ENCODE data around the gene KSR2. TPM values are rescaled to one million over a fixed set of nuclear protein-coding genes. Genes with fewer than 3 reads are reported as not detected.

KSR2 gene
- total and polyA plus RNA-seq, 4 experiments from 2014 or later: 0.03 to 0.09 (median 0.06) TPM; not detected in 1

DNA sequence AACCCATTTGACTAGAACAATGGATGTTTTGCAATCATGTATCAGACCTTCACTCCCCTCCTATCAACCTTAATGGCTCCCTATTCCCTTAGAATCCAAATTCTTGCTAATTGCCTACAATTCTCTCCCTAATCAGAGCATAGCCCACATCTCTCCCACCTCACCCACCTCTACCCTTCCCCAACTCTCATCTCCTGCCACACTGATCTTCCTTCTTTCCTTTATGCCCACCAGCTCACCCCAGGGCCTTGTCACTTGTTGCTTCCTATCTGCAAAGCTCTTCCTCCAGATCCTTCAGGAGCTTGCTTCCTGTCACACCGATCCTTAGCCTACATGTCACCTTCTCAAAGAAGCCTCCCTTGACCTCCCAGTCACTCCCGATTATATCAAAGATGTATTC is 177.8 kb downstream of the KSR2 start:
- CTCF ChIA-PET (ENCODE audit: partially characterized antibody): no interaction called here

DNA sequence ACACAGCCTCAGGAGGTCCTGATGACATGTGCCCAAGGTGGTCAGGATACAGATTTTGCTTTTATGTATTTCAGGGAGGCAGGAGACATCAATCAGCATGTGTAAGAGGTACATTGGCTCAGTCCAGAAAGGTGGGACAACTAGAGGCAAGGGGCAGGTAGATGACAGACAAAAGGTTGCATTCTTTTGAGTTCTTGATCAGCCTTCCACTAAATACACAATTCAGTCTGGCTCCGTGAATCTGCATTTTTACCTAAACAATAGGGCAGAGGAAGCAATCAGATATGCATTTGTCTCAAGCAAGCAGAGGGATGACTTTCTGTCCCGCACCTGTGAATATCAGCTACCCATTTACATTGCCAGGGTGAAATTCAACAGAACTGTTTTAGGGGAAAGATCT is 178.6 kb downstream of the KSR2 start:
- Histone ChIP-seq H3K27me3 (ENCODE audit: insufficient read depth, low read length) (no peaks in the 10 kb centered on the region), H3K4me1 (ENCODE audit: insufficient read depth, low read length) (no peaks in the 10 kb centered on the region), H3K36me3 (ENCODE audit: insufficient read depth, low read length) (no peaks in the 10 kb centered on the region), H3K27ac (ENCODE audit: low read depth, low read length) (no peak overlapping the region), H3K9me3 (ENCODE audit: control insufficient read depth in 1 of 2, low read length in 2 of 2) (no peaks in the 10 kb centered on the region), H3K4me3 (ENCODE audit: low read length in 2 of 2) (no peak overlapping the region)
- ChIA-PET CTCF (ENCODE audit: partially characterized antibody) (no interaction called here), POLR2A (ENCODE audit: partially characterized antibody) (no interaction called here)
- Mint-ChIP-seq H3K9me3 (peaks cover 0 to 6% (median 2%) of the 10 kb centered on the region in 8 donors), H3K27ac (no peak overlapping the region), H3K4me3 (no peak overlapping the region), H3K36me3 (no peaks in the 10 kb centered on the region), H3K27me3 (peaks cover 0 to 4% of the 10 kb centered on the region in 2 donors), H3K4me1 (no peaks in the 10 kb centered on the region)
- intact Hi-C loops (cut with micrococcal nuclease): no loop called here
- DNase-seq: no peak

More for the DNA sequence above, 177.8 kb downstream of the KSR2 start:
- Histone ChIP-seq H3K27me3 (ENCODE audit: insufficient read depth, low read length) (no peaks in the 10 kb centered on the region), H3K4me1 (ENCODE audit: insufficient read depth, low read length) (no peaks in the 10 kb centered on the region), H3K27ac (ENCODE audit: low read depth, low read length) (no peak overlapping the region), H3K4me3 (ENCODE audit: low read length in 2 of 2) (no peak overlapping the region), H3K9me3 (ENCODE audit: control insufficient read depth in 1 of 2, low read length in 2 of 2) (no peaks in the 10 kb centered on the region), H3K36me3 (ENCODE audit: insufficient read depth, low read length) (no peaks in the 10 kb centered on the region)
- no peak overlapping the region for H3K4me3 Mint-ChIP-seq
- DNase-seq: no peak
- peaks cover 0 to 3% (median 0%) of the 10 kb centered on the region in 8 donors for H3K9me3 Mint-ChIP-seq
- no peak overlapping the region for H3K27ac Mint-ChIP-seq
- POLR2A ChIA-PET (ENCODE audit: partially characterized antibody): no interaction called here
- intact Hi-C loops (cut with micrococcal nuclease): no loop called here
- H3K36me3 Mint-ChIP-seq: no peaks in the 10 kb centered on the region
- no peaks in the 10 kb centered on the region for H3K4me1 Mint-ChIP-seq
- H3K27me3 Mint-ChIP-seq: peaks cover 0 to 4% of the 10 kb centered on the region in 2 donors

DNA sequence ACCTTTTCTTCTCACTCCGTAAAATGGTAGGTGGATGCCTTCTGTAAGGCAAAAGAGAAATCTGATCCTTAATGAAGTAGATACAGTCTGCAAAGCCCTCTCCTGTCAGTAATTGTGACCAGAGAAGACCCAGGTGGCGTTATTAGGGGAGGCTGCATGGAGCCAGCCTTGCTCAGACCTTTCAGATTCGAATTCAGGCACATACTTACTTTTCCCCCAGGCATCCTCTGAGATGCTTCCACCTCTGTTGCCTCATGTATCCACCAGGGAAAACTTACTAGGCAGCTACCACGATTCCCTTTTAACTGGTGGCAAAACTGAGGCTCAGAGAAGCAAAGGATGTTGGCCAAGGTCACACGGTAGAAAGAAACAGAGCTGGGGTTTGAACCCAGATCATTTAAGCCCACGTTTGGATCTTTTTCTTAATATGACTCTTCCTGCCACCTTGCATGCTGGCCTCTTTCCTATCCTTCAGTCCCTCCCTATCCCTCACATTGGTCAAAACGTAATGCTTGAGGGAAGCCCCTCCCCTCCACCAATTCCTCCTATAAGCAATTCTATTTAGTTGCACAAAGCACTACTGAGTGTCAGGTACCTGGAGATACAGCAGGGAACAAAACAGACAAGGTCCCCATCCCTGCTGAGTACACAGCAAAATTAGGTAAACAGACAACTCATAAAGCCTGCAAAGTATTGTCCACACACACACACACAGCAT is 179.4 kb downstream of the KSR2 start:
- no peak overlapping the region for H3K27ac Mint-ChIP-seq
- no peak for DNase-seq
- Histone ChIP-seq H3K9me3 (ENCODE audit: control insufficient read depth in 1 of 2, low read length in 2 of 2) (no peaks in the 10 kb centered on the region), H3K4me1 (ENCODE audit: insufficient read depth, low read length) (no peaks in the 10 kb centered on the region), H3K27ac (ENCODE audit: low read depth, low read length) (no peak overlapping the region), H3K36me3 (ENCODE audit: insufficient read depth, low read length) (no peaks in the 10 kb centered on the region), H3K27me3 (ENCODE audit: insufficient read depth, low read length) (no peaks in the 10 kb centered on the region), H3K4me3 (ENCODE audit: low read length in 2 of 2) (no peak overlapping the region)
- peaks cover 0 to 4% of the 10 kb centered on the region in 2 donors for H3K27me3 Mint-ChIP-seq
- intact Hi-C loops (cut with micrococcal nuclease): no loop called here
- H3K36me3 Mint-ChIP-seq: no peaks in the 10 kb centered on the region
- H3K4me3 Mint-ChIP-seq: no peak overlapping the region
- ChIA-PET POLR2A (ENCODE audit: partially characterized antibody) (no interaction called here), CTCF (ENCODE audit: partially characterized antibody) (no interaction called here)
- peaks cover 0 to 11% (median 2%) of the 10 kb centered on the region in 8 donors for H3K9me3 Mint-ChIP-seq
- no peaks in the 10 kb centered on the region for H3K4me1 Mint-ChIP-seq

DNA sequence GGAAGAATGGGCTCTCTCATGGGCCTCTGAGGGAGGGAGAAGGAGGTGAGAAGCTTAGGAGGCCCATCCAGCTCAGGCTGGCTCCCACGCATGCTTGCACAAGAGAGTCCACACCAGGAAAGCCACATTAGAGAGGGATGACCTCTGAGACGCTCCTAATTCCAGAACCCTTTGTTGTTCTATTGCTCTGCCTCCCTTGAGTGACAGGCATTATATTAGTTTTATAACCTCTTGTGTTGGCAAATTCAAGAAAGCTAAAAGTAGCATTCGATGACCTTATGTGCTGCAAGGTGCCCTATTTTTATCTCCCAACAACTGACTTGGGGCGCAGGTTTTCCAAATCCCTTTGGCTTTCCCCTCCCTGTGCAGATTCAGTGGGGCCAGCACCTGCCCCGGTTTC is 190.1 kb downstream of the KSR2 start:
- no peak overlapping the region for H3K4me3 Mint-ChIP-seq
- intact Hi-C loops (cut with micrococcal nuclease): no loop called here
- H3K4me1 Mint-ChIP-seq: no peaks in the 10 kb centered on the region
- CTCF ChIA-PET (ENCODE audit: partially characterized antibody): no interaction called here
- no peak for DNase-seq
- H3K9me3 ChIP-seq (ENCODE audit: control insufficient read depth in 1 of 2, low read length in 2 of 2): no peaks in the 10 kb centered on the region
- H3K27me3 ChIP-seq (ENCODE audit: insufficient read depth, low read length): no peaks in the 10 kb centered on the region
- POLR2A ChIA-PET (ENCODE audit: partially characterized antibody): no interaction called here
- no peak overlapping the region for H3K27ac ChIP-seq (ENCODE audit: low read depth, low read length)
- no peaks in the 10 kb centered on the region for H3K36me3 ChIP-seq (ENCODE audit: insufficient read depth, low read length)
- no peaks in the 10 kb centered on the region for H3K36me3 Mint-ChIP-seq
- no peak overlapping the region for H3K4me3 ChIP-seq (ENCODE audit: low read length in 2 of 2)
- peaks cover 0 to 5% (median 2%) of the 10 kb centered on the region in 8 donors for H3K9me3 Mint-ChIP-seq
- no peak overlapping the region for H3K27ac Mint-ChIP-seq
- no peaks in the 10 kb centered on the region for H3K4me1 ChIP-seq (ENCODE audit: insufficient read depth, low read length)
- peaks cover 0 to 5% of the 10 kb centered on the region in 2 donors for H3K27me3 Mint-ChIP-seq

DNA sequence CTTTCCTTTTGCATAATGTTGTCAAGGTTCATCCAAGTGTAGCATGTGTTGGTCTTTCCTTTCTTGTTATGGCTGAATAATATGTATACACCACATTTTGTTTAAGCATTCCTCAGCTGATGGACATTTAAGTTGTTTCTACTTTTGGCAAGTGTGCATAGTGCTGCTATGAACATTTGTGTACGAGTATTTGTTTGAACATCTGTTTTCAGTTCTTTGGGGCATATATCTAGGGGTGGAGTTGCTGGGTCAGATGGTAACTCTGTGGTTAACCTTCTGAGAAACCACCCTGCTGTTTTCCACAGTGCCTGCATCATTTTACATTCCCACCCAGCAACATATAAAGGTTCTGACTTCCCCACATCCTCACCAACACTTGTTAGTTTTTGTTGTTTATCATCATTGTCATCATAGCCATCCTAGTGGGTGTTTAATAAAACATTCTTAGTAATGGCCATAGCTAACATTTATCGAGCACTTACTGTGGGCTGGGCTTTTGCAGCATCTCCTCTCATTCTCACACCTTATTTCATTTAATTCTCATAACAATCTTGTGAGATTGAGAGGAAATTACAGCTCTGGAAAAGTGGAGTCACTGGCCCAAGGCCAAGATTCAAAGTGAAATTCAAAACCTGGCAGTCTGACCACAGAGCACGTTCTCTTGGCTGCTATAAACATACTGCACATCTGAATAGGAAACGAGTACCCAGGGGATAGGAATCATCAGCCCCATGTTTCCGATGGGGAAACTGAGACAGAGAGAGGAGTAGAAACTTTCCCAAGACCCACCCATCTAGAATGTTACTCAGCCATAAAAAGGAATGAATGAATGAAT is 193.6 kb downstream of the KSR2 start:
- H3K4me1 Mint-ChIP-seq: no peaks in the 10 kb centered on the region
- intact Hi-C loops (cut with micrococcal nuclease): no loop called here
- POLR2A ChIA-PET (ENCODE audit: partially characterized antibody): no interaction called here
- H3K27me3 Mint-ChIP-seq: peaks cover 0 to 5% of the 10 kb centered on the region in 2 donors
- CTCF ChIA-PET (ENCODE audit: partially characterized antibody): no interaction called here
- Histone ChIP-seq H3K4me1 (ENCODE audit: insufficient read depth, low read length) (no peaks in the 10 kb centered on the region), H3K9me3 (ENCODE audit: control insufficient read depth in 1 of 2, low read length in 2 of 2) (no peaks in the 10 kb centered on the region), H3K27ac (ENCODE audit: low read depth, low read length) (no peak overlapping the region), H3K4me3 (ENCODE audit: low read length in 2 of 2) (no peak overlapping the region), H3K36me3 (ENCODE audit: insufficient read depth, low read length) (no peaks in the 10 kb centered on the region), H3K27me3 (ENCODE audit: insufficient read depth, low read length) (no peaks in the 10 kb centered on the region)
- no peak overlapping the region for H3K27ac Mint-ChIP-seq
- DNase-seq: no peak
- H3K4me3 Mint-ChIP-seq: no peak overlapping the region
- H3K36me3 Mint-ChIP-seq: no peaks in the 10 kb centered on the region
- H3K9me3 Mint-ChIP-seq: peaks cover 0 to 4% (median 0%) of the 10 kb centered on the region in 8 donors

DNA sequence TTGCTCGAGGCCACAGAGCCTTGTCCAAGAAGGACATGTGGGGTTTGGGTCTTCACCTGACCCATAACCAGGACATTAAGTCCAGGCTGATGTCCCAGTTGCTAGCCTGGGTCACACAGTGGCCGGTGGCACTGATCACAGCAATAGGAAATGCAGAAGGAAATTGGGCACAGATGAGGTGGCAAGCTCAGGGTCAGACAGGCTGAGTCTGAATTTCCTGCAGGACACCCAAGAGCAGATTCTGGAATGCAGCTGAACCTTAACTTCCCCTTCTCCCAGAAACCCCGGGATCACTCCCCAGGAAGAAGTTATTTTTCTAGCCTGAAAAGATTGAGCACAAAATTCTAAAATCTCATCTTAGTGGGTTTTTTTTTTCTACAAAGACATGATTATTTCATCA is 199.9 kb downstream of the KSR2 start:
- Mint-ChIP-seq H3K9me3 (peaks cover 2 to 13% (median 7%) of the 10 kb centered on the region in 8 donors), H3K36me3 (no peaks in the 10 kb centered on the region)
- CTCF ChIA-PET (ENCODE audit: partially characterized antibody): no interaction called here

DNA sequence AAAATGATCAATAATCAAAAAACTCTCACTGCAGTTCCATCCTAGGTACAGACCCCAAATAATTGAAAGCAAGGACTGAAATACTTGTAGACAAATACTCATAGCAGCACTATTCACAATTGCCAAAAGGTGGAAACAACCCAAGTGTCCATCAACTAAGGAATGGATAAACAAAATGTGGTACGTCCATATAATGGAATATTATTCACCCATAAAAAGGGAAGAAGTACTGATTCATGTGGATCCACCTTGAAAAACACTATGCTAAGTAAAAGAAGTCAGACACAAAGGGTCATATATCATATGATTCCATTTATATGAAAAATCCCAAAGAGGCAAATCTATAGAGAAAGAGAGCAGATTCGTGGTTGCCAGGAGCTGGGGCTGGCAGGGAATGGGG is 202.8 kb downstream of the KSR2 start:
- Histone ChIP-seq H3K4me1 (ENCODE audit: insufficient read depth, low read length) (no peaks in the 10 kb centered on the region), H3K27ac (ENCODE audit: low read depth, low read length) (no peak overlapping the region), H3K4me3 (ENCODE audit: low read length in 2 of 2) (no peak overlapping the region), H3K27me3 (ENCODE audit: insufficient read depth, low read length) (no peaks in the 10 kb centered on the region), H3K36me3 (ENCODE audit: insufficient read depth, low read length) (no peaks in the 10 kb centered on the region), H3K9me3 (ENCODE audit: control insufficient read depth in 1 of 2, low read length in 2 of 2) (no peaks in the 10 kb centered on the region)
- H3K4me1 Mint-ChIP-seq: no peaks in the 10 kb centered on the region
- H3K36me3 Mint-ChIP-seq: no peaks in the 10 kb centered on the region
- DNase-seq: no peak
- H3K27ac Mint-ChIP-seq: no peak overlapping the region
- POLR2A ChIA-PET (ENCODE audit: partially characterized antibody): no interaction called here
- peaks cover 2 to 17% (median 8%) of the 10 kb centered on the region in 8 donors for H3K9me3 Mint-ChIP-seq
- H3K27me3 Mint-ChIP-seq: no peaks in the 10 kb centered on the region
- H3K4me3 Mint-ChIP-seq: no peak overlapping the region
- CTCF ChIA-PET (ENCODE audit: partially characterized antibody): no interaction called here
- intact Hi-C loops (cut with micrococcal nuclease): no loop called here

More for the DNA sequence above, 199.9 kb downstream of the KSR2 start:
- Mint-ChIP-seq H3K27ac (no peak overlapping the region), H3K27me3 (no peaks in the 10 kb centered on the region), H3K4me3 (no peak overlapping the region), H3K4me1 (no peaks in the 10 kb centered on the region)
- Histone ChIP-seq H3K4me3 (ENCODE audit: low read length in 2 of 2) (no peak overlapping the region), H3K9me3 (ENCODE audit: control insufficient read depth in 1 of 2, low read length in 2 of 2) (no peaks in the 10 kb centered on the region), H3K4me1 (ENCODE audit: insufficient read depth, low read length) (no peaks in the 10 kb centered on the region), H3K27ac (ENCODE audit: low read depth, low read length) (no peak overlapping the region), H3K36me3 (ENCODE audit: insufficient read depth, low read length) (no peaks in the 10 kb centered on the region), H3K27me3 (ENCODE audit: insufficient read depth, low read length) (no peaks in the 10 kb centered on the region)
- DNase-seq: no peak
- intact Hi-C loops (cut with micrococcal nuclease): no loop called here
- POLR2A ChIA-PET (ENCODE audit: partially characterized antibody): no interaction called here

Measured in CD4-positive, alpha-beta memory T cell (primary cell).